DOHH2 (cell line): ENCODE measurements around the gene CHKA.
A peak's percentile ranks its signal among the peaks of the same experiment; 100 is the strongest.

Experiments
- H3F3A ChIP-seq: fragments of 200-600 bp; sonication (generic), shearing (Covaris generic); 2 replicates; pipeline ENCODE4 v1.6.0; 2016; ENCODE audit warnings: antibody characterized with exemption, mild to moderate bottlenecking; ENCODE audit not compliant: control insufficient read depth, insufficient read depth
- H3K27ac ChIP-seq: fragments of 200-600 bp; sonication (generic); 2 replicates; pipeline ENCODE4 v1.5.1; 2014; ENCODE audit warnings: low read depth, mild to moderate bottlenecking, low read length, moderate library complexity
- H3K27me3 ChIP-seq: fragments of 200-600 bp; sonication (generic); 2 replicates; pipeline ENCODE4 v1.6.1; 2014; ENCODE audit warnings: mild to moderate bottlenecking, low read length, mixed read lengths; ENCODE audit not compliant: control insufficient read depth
- H3K36me3 ChIP-seq: fragments of 200-600 bp; sonication (generic); 2 replicates; pipeline ENCODE4 v1.6.1; 2014; ENCODE audit warnings: mild to moderate bottlenecking, low read length, moderate library complexity, mixed read lengths; ENCODE audit not compliant: control insufficient read depth
- H3K4me1 ChIP-seq: fragments of 200-600 bp; sonication (generic); 2 replicates; pipeline ENCODE4 v1.6.1; 2014; ENCODE audit warnings: mild to moderate bottlenecking, low read length, mixed read lengths; ENCODE audit not compliant: control insufficient read depth
- H3K4me2 ChIP-seq: fragments of 200-600 bp; sonication (generic); 2 replicates; pipeline ENCODE4 v1.6.0; 2014; ENCODE audit warnings: mild to moderate bottlenecking, low read length, moderate library complexity
- H3K4me3 ChIP-seq: fragments of 200-600 bp; sonication (generic); 2 replicates; pipeline ENCODE4 v1.5.1; 2014; ENCODE audit warnings: mild to moderate bottlenecking, low read length, mixed read lengths
- H3K79me2 ChIP-seq: fragments of 200-600 bp; sonication (generic); 2 replicates; pipeline ENCODE4 v1.6.1; 2014; ENCODE audit warnings: mild to moderate bottlenecking, low read length, mixed read lengths; ENCODE audit not compliant: control insufficient read depth
- H3K9me2 ChIP-seq: fragments of 200-600 bp; sonication (generic); replicated peaks from 2 replicates; pipeline ENCODE4 v1.6.1; 2014; ENCODE audit warnings: mild to moderate bottlenecking, low read length, mixed read lengths; ENCODE audit not compliant: control insufficient read depth
- H3K9me3 ChIP-seq: fragments of 200-600 bp; sonication (generic); 2 replicates; pipeline ENCODE4 v1.6.1; 2014; ENCODE audit warnings: antibody characterized with exemption, low read length, mixed read lengths; ENCODE audit not compliant: control insufficient read depth, insufficient read depth
- H4K20me1 ChIP-seq: fragments of 200-600 bp; sonication (generic); 2 replicates; pipeline ENCODE4 v1.6.0; 2014; ENCODE audit warnings: low read depth, mild to moderate bottlenecking, antibody characterized with exemption, low read length, moderate library complexity; ENCODE audit not compliant: control insufficient read depth, insufficient read depth
- EZH2phosphoT487 ChIP-seq: fragments of 200-600 bp; sonication (generic); IDR thresholded peaks from 2 replicates; pipeline ENCODE4 v1.6.1; 2017; ENCODE audit warnings: borderline replicate concordance, mild to moderate bottlenecking, antibody characterized with exemption, low read length, moderate library complexity, mixed read lengths
- TF ChIP-seq, protein P1 (sequence below): fragments of 200-600 bp; sonication (generic); IDR thresholded peaks from one replicate; pipeline ENCODE4 v1.5.1; 2014; ENCODE audit warnings: antibody characterized with exemption, mild to moderate bottlenecking, low read depth, low read length; ENCODE audit not compliant: poor library complexity, severe bottlenecking

CHKA gene

GRCh38 chr11:68120273-68121066, 718 bp downstream of the CHKA start:
- peaks cover 19% of the 10 kb centered on the region; the same call in 1 of the 2 replicates for H3K36me3 ChIP-seq
- no peaks in the 10 kb centered on the region for H3K9me3 ChIP-seq
- no peaks in the 10 kb centered on the region for H3K27me3 ChIP-seq
- H3K4me3 ChIP-seq: peak overlapping the region; percentile 77
- H3K4me2 ChIP-seq: peak overlapping the region; percentile 74
- peaks cover 6% of the 10 kb centered on the region; the same call in 1 of the 2 replicates for H4K20me1 ChIP-seq
- no peaks in the 10 kb centered on the region for H3K9me2 ChIP-seq
- TF ChIP-seq, protein P1, sequence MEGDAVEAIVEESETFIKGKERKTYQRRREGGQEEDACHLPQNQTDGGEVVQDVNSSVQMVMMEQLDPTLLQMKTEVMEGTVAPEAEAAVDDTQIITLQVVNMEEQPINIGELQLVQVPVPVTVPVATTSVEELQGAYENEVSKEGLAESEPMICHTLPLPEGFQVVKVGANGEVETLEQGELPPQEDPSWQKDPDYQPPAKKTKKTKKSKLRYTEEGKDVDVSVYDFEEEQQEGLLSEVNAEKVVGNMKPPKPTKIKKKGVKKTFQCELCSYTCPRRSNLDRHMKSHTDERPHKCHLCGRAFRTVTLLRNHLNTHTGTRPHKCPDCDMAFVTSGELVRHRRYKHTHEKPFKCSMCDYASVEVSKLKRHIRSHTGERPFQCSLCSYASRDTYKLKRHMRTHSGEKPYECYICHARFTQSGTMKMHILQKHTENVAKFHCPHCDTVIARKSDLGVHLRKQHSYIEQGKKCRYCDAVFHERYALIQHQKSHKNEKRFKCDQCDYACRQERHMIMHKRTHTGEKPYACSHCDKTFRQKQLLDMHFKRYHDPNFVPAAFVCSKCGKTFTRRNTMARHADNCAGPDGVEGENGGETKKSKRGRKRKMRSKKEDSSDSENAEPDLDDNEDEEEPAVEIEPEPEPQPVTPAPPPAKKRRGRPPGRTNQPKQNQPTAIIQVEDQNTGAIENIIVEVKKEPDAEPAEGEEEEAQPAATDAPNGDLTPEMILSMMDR: no peak
- TF ChIP-seq EZH2phosphoT487: no peak
- H3F3A ChIP-seq: peaks cover 14% of the 10 kb centered on the region; the same call in 1 of the 2 replicates
- H3K79me2 ChIP-seq: peaks cover 57% of the 10 kb centered on the region
- peak overlapping the region; percentile 23; the same call in 1 of the 2 replicates for H3K27ac ChIP-seq
- H3K4me1 ChIP-seq: peaks cover 28% of the 10 kb centered on the region

DNA sequence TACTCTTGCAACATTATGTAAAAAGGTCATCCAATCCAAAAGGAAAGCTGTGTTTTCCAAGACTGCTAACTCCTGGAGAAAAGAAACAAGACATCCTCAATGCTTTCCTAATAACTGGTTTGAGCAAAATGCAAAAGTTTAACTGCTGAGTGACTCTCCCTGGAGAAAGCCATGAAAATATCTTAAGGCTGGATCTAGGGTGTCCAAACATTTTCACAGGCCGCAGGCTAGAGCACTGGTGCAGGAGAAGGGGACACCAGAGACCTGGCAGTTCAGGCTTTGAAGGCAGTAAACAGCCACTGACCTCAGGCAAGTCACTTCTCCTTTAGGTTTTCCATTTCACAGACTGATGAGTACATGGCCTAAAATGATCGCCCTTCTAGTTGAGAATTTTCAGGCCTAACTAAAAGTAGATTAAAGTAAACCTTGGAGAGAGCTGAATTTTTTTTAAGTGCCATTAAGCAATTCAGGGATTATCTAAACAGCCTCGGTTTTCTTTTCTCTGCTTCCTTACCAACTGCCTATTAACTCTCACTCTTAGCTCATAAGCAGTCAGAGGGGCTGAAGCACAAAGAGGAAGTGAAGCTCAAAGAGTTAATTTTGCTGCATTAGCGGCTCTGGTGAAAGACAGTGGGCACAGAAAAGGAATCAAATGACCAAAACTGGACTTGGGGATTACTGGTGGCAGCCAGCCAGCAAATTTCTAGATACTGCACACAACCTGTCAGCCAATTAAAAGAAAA, 2.3 kb downstream of the CHKA start:
- peaks cover 28% of the 10 kb centered on the region for H3K4me1 ChIP-seq
- no peaks in the 10 kb centered on the region for H3K9me3 ChIP-seq
- peaks cover 70% of the 10 kb centered on the region for H3K79me2 ChIP-seq
- H3K27ac ChIP-seq: peak overlapping the region; percentile 35
- peak overlapping the region; percentile 74 for H3K4me2 ChIP-seq
- peak overlapping the region; percentile 77 for H3K4me3 ChIP-seq
- no peaks in the 10 kb centered on the region for H3K27me3 ChIP-seq
- peaks cover 19% of the 10 kb centered on the region; the same call in 1 of the 2 replicates for H3K36me3 ChIP-seq
- H3K9me2 ChIP-seq: no peaks in the 10 kb centered on the region
- peaks cover 6% of the 10 kb centered on the region; the same call in 1 of the 2 replicates for H4K20me1 ChIP-seq
- TF ChIP-seq EZH2phosphoT487: no peak
- TF ChIP-seq, protein P1: no peak
- H3F3A ChIP-seq: peaks cover 20% of the 10 kb centered on the region

DNA sequence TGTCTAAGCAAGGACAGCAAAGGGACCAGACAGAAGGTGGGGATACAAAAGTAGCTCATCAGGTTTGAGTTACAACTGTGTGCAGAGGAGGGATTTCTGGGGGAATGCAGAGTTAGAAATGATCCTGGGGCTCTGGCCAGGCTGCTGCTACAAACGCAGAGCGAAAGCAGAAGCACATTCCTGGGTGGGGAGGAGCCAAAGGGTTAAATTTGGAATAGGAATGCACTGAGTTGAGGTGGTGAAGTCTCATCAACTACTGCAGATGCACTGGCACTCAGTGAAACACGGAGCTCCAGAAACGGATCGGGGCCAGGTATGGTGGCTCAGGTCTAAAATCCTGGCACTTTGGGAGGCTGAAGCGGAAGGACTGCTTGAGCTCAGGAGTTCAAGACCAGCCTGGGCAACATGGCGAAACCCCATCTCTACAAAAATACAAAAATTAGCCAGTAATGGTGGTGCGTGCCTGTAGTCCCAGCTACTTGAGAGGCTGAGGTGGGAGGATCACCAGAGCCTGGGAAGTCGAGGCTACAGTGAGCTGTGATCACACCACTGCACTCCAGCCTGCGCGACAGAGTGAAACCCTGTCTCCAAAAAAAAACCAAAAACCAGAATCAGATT, 3.2 kb downstream of the CHKA start:
- Histone ChIP-seq H4K20me1 (peaks cover 6% of the 10 kb centered on the region; the same call in 1 of the 2 replicates), H3K36me3 (peaks cover 19% of the 10 kb centered on the region; the same call in 1 of the 2 replicates), H3F3A (peaks cover 20% of the 10 kb centered on the region), H3K4me3 (no peak overlapping the region), H3K9me3 (no peaks in the 10 kb centered on the region), H3K79me2 (peaks cover 77% of the 10 kb centered on the region), H3K9me2 (no peaks in the 10 kb centered on the region), H3K4me2 (no peak overlapping the region), H3K27me3 (no peaks in the 10 kb centered on the region), H3K4me1 (peaks cover 28% of the 10 kb centered on the region), H3K27ac (no peak overlapping the region)
- TF ChIP-seq EZH2phosphoT487: no peak
- TF ChIP-seq, protein P1: no peak
